NCI-H2107 (cell line): ENCODE data around the gene IL1RL1.
"Not testable (repeated sequence)": the region's sequence is repeated elsewhere in the genome, so short reads cannot be mapped to it uniquely, and the experiment has no call there.

Source experiments
- DNase-seq: peaks from one replicate; lab custom pipeline; 2025; lab: John Stamatoyannopoulos, UW

The IL1RL1 gene

DNA sequence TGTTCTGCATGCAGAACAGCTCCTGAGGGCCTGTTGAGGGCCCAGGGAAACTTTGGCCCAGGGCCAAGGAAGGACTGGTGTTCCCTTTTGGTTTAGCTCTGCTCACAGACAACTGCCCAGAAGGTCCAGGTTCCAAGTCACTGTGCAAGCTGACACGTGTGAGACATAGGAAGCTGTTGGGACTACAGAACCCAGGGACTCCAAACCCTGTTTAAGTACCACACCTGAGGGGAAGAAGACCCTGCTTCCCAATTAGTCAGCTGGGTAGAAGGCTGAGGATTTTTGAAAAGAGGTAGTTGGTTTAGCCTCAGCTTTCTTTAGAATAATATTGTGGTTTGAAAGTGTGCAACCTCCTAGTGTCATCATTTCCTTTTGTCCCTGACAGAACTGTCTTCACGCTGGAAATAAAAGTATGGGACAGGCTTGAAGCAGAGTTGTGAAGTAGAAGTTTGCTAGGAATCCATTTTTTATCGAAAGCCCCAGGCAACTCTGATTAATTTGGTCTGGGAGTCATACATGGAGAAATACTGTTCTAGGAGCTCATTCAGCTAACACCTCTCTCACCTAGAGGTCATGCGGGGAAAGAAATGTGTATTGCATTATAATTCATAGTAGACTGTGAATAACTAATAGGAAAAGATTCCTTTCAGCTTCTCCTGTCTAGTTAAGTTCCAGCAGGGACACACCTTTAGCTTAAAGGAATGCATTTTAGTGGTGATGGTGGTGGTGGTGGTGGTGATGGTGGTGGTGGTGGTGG is 19.9 kb upstream of the IL1RL1 start:
- no peak for DNase-seq

DNA sequence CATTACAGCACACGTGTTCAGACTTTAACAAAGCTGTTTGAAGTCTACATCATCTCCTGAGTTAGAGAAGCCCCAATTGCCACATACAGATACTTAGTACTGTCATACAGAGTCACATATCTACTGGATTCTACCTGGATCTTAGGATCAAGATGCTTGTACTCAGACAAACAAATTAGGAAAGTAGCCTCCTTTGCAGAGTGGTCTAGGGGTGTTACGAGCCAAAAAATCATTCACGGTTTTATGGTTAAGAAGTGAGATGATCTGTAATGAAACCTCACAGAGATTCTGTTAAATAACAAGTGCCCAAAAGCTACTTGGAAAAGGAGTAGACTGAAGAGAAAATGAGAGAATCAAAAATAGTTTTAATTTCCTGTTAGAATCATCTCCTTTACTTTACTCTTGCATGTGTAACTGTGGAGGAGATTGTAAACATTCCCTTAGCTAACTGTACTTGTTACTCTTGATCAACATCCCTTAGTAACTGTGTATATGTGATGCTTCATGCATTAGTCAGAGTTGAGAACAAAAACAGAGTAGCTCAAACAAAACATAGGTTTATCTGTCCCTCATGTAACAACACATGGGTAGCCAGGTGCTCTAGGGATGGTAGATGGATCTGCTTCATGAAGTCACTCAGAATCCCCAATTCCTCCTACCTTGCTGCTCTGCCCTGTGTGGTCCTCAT is 16.4 kb upstream of the IL1RL1 start:
- DNase-seq, result no peak

DNA sequence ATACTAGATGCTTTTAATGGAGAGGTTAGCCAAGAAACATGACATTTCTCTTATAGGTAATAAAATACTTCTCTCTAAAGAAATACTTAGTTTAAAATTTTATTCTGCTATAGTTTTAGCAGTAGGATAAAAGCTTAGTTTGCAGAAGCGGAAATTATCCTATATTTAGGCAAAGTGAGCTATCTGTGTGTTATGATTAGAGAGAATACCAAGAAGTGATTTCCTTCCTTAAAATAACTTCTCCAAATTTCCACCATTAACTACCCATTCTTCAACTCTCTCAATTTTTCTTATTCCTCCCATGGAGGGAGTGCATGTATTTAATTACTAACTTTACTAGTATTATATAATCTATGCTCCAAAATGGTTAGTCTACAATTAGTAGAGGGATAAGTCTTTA is 15.8 kb upstream of the IL1RL1 start:
- DNase-seq, result no peak

DNA sequence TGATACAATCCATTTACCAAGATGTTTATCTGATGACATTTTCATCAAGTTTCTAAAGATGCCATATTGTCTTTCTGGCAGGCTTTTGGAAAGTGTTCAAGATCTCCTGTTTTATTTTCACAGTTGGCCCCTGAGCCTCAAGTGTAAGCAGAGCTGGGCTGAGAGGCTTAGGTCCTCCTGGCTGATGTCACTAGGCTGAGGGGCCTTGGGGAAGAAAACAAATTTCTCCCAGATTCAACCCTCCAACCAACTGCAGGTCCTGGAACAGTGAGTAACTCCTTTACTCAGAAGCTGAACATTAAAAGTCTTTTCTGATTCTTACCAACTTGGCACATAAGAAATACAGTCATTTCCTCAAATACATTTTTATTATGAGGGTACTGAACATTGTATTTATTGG is 14.9 kb upstream of the IL1RL1 start:
- DNase-seq, result no peak

DNA sequence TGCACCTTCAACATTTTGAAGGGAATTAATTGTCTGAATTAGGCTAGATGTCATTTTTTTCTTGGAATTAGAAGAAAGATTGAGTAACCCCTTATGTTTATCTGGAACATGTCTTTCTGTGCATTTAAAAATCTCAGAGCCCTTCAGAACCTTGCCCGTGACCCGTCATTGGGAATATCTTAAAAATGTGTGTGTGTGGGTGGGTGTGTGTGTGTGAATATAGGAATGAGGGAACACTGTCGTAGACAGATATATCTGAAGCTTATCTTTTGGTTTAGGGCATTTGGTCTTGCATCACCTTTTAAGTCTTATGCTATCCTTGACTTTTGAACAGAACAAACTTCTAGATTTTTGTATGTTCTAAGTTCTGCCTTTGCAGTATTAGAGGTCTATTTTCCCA is 13.5 kb upstream of the IL1RL1 start:
- DNase-seq, result no peak

DNA sequence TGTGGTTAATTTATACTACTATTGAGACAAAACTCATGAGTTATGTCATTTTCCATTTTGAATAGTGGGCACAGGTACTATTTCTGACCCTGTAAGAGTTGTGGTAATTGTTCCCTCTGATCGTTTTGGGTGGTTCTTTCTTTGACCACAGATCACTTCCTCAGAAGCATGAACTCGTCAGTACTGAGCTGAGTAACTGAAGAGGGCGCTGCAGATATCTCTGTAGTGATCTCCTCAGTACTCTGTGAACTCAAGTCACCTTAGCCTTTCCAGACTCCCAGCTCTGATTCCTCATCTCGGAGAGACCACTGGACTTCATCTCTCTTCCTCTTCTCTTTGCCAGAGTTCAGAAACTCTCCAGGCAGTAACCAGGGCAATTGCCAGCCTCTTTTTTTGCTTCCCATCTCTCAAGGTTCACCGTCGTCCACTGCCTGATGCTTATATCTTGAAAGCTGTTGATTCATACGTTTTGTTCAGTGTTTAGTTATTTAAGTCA is 9.4 kb upstream of the IL1RL1 start:
- no peak for DNase-seq

DNA sequence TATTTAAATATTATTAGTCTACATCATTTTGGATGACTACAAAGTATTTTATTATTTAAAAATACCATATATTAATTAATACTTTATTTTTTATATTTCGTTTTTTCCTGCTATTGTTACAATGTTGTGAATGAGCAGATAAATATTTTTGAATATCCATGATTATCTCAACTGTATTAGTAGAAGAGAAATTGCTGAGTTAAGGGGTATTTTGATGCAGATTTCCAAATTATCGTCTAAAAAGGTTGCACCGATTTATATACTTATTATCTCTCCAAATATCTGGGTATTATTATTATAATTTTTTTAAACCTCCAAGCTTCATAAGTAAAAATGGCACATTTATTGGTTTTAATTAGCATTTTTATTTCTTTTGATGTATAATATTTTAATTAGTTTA is 8.9 kb upstream of the IL1RL1 start:
- no peak for DNase-seq

DNA sequence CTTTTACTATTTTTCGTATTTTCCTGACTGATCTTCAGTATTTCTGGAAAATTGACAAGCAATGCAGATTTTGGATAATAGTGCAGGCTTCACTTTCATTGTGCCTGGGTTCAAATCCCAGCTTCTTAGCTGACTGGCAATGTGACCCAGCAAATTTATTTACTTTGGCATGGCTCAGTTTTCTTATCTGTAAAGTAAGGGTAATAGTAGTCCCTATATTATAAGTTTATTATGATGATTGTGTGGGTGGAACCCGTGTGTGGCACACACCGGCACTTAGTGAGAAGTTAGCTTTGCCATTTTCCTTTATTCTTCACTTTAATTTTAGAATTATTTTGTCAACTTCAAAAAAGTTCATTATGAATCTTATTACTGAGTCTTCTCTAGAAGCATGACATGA is 7.8 kb upstream of the IL1RL1 start:
- DNase-seq, result no peak

DNA sequence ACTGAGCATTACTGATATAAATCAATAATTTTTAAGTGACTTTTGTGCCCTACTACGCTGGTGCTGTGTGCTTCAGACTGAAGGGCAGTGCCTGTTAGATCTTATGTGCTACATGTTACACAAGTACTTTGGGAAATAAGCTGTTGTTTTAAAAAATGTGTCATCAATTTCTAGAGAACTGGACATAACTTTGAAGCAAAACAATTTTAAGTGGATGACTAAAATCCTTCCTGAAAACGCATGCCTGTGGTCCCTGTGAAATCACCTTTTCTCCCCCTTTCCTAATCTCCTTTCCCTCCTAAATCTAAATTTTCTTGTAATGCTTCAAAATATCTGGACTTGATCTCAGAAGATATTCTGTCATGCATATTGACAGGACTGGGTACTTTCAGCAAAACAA is 7.1 kb upstream of the IL1RL1 start:
- DNase-seq, result no peak

DNA sequence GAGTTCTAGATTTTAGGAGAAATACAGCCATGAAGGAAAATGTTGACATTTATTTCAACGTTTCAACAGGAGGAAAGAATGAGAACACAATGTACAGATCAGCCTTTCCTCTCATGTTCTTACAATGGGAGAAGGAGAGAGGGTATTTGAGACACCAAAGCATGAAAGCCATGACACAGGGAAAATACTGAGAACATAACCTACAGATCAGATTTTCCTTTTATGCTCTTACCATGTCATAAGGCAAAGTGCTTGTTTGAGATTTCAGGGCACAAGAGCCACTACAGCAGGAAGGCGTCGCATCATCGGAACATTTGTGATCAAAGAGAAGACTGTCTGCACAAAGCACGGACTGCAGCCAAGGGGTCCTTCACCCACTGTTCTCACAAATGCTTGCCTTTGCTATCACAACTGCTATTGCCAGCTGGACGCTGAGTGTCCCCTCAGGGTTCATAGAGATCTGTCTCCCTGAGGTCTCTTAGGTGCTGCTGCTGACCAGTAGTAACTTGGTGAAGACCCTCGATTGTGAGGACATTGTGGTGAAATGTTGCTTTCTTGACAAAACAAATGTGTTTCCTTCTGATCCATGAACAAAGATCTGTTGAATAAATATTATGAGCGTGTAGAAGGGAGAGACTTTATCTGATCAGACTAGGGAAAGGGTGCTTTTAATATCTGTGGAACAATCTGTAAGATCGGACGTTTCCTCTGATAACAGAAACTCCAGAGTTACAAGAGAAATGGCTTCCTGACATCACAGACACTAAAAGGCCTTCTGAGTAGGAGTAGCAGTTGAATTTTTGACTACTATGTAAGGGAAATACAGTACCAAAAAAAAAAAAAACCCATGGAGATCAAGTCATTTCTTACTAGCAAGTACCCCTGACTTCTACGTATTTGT is 6.4 kb upstream of the IL1RL1 start:
- no peak for DNase-seq

DNA sequence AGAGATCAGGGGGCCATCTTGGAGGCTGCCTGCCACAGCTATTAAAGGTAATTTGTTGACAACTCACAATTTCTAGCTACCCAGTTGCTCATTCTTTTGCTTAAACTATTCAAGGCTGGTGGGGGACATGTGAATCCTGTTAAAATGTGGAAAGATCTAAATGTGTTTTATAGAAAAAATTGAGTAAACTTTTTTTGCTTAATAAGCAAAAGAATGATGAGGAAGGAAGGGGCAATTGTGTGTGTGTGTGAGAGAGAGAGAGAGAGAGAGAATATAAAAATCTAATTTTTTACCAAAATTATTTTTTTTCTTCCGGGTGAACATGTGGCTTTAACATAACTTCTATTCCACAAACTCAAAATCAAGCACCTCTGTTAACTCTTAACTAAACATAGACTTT is 5.2 kb upstream of the IL1RL1 start:
- no peak for DNase-seq

DNA sequence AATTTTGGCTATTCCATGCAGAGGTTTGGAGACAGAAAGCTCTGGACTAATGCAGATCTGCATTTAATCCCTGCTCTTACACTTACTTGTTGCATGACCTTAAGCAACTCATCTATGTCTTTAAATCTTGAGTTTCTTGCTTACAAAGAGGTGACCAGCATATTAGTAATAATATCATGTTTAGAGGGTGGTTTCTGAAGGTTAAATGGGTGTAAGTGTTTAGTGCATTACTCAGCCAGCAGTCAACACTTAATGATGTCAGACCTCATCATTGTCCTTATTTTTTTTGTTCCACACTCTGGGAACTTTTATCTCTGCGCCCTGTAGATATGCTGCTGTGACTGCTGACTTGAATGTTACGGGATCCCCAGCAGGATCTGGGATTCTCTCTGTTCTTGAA is 1.7 kb downstream of the IL1RL1 start:
- no peak for DNase-seq

DNA sequence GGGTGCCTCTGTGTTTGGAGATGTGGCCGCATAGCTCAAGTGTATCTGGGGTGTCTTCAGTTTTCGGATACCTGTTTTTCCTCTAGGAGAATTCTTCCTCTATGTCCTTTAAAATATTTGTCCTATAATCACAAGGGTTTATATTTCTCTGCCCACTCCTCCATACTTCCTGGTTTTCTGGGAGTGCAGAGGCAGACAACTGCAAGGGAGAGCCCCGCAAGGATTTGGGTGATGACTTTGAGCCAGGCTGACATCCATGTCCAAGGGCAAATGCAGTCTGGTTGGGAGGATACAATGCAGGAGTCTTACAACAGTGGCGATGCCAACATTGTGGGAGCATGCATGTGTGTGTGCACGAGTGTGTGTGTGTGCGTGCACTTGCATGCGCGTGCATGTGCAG is 2.1 kb downstream of the IL1RL1 start:
- DNase-seq, result no peak

DNA sequence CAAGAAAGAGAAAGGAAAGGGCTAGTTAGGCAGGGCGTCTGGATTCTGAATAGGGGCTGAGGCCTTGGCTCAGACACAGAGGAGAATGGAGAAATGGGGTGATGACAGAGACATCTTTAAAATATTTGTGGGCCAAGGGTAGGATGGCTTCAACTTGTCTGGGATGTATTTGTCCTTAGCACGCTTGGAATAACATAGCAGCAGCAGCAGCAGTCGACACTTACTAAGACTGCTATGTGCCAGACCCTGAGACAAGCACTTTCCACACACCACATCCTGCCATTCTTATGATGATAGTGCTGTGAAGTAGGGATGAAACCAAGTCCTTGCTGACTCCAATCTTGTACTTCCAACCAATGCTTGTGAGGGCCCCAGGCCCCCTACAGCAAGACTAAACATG is 2.6 kb downstream of the IL1RL1 start:
- no peak for DNase-seq

DNA sequence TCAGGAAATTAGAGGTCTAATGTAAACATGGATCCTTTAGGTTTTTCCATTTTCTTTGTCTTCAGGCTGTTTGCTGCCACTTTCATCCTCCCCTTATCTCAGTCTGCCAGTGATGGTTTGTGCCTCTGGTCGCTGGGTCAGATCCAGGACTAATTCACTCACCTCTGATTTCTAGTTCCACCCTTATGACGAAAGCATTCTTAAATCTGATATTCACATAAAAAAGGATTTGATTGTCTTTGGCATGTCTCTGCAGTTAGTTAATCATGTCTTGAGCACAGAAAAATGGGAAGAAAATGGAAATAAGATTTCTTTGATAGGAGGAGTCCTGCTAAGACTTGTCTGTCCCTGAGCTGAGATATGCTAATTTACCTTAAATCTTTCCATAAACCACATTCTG is 4.6 kb downstream of the IL1RL1 start:
- DNase-seq, result no peak

DNA sequence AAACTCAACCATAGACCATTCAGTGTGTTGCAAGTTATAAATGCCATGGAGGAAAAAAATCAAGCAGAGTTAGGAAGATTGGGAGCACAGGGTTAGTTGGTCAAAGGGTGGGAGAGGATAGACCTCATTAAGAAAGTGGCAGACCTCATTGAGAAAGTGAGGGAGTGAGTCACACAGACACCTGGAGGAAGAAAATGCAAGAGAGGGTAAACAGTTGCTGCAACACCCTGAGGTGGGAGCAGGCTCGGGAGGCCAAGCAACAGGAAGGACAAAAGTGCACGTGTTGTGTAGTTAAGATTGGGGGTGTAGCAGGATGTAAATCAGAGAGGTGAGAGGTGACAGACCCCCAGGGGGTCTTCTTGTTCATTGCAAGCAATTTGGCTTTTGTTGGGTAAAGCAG is 6.4 kb downstream of the IL1RL1 start:
- DNase-seq, result no peak

DNA sequence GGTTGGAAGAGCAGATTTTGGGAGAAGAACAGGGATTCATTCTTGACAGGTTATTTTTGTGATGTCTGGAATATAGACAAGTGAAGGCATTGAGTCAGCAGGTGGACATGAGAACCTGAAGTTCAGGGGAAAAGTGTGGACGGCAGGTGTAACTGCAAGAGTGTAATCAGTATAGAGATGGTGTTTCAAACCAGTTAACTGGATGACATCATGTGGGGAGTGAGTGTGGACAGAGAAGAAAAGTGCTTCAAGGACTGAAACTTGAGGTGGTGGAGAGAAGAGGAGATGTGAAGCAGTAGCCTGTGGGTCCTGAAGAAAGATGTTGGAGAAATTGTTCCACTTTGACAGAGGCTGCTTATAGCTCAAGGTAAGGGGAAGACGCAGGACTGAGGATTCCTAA is 7.1 kb downstream of the IL1RL1 start:
- DNase-seq, result no peak

DNA sequence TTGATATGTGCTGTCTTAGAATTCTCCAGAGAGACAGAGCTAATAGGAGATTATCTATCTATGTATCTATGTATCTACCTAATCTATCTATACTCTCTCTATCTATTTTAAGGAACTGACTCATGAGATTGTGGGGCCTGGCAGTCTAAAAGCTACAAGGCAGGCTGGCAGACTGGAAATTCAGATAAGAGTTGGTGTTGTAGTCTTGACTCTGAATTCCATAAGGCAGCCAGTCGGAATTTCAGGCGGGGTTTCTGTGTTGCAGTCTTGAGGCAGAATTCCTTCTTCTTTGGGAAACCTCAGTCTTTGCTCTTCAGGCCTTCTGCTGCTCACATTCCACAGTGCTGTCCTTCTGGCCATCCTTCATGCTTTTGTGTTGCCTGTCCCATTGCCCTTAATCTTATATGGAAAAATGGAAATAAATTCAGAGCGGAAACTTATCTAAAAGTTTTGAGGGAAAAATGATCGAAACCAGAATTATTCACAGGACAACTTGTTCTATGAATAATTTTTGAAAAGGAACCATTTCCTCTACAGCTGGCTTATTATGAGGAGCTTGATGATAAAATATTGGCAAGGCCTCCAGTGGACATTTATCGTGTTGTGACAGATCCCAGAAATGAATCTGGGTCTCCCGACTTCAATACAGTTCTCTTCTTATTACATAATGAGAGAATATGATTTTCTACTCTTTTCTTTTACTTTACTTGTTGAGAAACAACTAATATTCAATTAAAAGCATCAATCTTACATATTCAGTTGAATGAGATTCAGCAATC is 10.8 kb downstream of the IL1RL1 start:
- no peak for DNase-seq

DNA sequence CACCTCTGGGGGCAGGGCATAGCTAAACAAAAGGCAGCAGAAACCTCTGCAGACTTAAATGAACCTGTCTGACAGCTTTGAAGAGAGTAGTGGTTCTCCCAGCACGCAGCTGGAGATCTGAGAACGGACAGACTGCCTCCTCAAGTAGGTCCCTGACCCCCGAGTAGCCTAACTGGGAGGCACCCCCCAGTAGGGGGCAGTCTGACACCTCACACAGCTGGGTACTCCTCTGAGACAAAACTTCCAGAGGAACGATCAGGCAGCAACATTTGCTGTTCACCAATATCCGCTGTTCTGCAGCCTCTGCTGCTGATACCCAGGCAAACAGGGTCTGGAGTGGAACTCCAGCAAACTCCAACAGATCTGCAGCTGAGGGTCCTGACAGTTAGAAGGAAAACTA is 13.6 kb downstream of the IL1RL1 start:
- not testable (repeated sequence) for DNase-seq

DNA sequence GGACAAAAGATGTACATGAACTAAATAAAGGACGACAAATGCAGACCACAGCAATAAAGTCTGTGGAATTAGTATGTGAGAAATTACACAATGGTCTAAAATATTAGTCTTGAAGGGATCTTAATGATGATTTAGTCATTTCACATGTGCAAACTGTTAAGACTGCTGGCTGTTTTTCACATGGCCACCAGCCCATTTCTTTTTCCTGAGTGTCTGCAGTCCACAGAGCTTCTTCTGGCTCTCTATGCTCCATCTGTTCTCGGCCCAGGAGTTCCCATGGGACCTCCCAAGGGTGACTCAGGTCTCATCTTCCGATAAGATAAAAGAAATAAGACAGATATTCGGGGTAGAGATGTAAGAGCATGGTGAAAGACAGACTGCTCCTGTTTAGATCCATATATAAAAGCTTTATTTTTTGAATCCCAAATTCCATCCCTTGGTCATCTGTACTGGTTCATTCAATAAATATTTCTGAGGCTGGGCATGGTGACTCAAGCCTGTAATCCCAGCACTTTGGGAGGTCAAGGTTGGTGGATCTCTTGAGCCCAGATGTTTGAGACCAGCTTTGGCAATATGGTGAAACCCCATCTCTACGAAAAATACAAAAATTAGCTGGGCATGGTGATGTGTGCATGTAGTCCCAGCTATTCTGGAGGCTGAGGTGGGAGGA is 20.1 kb downstream of the IL1RL1 start:
- DNase-seq, result no peak

DNA sequence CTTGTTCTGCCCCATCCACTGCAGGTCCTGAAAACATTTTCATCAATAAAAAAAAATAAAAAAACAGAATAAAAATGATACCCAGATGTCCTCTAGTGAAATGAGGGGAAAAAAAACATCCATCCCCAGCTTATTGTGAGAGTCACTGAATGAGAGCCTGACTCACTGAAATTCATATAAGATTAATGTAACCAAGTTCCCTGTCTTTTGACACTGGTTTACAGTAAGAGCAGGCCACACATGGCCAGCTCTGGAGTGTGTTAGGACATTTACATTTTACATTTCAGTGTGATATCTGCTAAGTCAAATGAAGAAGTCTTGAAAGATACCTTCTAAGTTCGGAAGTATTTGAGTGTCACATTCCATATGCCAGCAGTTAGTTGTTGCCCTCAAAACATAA is 23.1 kb downstream of the IL1RL1 start:
- no peak for DNase-seq
